ENCODE measurements around the gene BDKRB2. TPM values are rescaled to one million over a fixed set of nuclear protein-coding genes. Genes with fewer than 3 reads are reported as not detected.

Gene BDKRB2
- total and polyA plus RNA-seq, 2 of the 8 experiments (the other 6 are each of a cell fraction or from before 2014, with no cell fraction given), result 0.13 to 0.21 TPM

DNA sequence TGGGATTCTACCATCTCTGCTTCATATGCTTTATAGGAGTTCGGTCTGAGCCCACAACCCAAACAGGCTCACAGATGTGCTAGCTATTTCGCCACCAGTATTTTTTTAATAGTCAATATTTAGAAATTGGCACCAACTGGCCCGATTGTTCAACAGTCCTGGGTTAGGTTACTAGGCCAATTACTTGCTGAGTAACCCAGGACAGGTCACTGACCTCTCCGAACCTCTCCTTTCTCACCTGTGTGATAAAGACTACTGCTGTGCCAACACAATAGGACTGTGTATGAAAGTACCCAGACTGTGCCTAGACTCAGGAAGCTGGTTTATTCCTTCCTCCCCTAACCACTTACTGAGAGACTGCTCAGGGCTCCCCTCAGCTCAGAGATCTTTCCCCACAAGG lies 8.3 kb downstream of the BDKRB2 start (continued):
- no peak for TF ChIP-seq SRF (IDR thresholded peaks at IDR 0.05; ENCODE audit: low read depth, low read length)
- TF ChIP-seq, protein P1, sequence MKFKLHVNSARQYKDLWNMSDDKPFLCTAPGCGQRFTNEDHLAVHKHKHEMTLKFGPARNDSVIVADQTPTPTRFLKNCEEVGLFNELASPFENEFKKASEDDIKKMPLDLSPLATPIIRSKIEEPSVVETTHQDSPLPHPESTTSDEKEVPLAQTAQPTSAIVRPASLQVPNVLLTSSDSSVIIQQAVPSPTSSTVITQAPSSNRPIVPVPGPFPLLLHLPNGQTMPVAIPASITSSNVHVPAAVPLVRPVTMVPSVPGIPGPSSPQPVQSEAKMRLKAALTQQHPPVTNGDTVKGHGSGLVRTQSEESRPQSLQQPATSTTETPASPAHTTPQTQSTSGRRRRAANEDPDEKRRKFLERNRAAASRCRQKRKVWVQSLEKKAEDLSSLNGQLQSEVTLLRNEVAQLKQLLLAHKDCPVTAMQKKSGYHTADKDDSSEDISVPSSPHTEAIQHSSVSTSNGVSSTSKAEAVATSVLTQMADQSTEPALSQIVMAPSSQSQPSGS (IDR thresholded peaks at IDR 0.05; ENCODE audit: low read length), result no peak
- no peak for TF ChIP-seq JUND (IDR thresholded peaks at IDR 0.05; ENCODE audit: low read length)
- no peak for TF ChIP-seq CEBPB (IDR thresholded peaks at IDR 0.05; ENCODE audit: low read depth, low read length)
- no peak for TF ChIP-seq POLR2AphosphoS5 (IDR thresholded peaks at IDR 0.05; ENCODE audit: low read depth, low read length)
- TF ChIP-seq, protein P2, sequence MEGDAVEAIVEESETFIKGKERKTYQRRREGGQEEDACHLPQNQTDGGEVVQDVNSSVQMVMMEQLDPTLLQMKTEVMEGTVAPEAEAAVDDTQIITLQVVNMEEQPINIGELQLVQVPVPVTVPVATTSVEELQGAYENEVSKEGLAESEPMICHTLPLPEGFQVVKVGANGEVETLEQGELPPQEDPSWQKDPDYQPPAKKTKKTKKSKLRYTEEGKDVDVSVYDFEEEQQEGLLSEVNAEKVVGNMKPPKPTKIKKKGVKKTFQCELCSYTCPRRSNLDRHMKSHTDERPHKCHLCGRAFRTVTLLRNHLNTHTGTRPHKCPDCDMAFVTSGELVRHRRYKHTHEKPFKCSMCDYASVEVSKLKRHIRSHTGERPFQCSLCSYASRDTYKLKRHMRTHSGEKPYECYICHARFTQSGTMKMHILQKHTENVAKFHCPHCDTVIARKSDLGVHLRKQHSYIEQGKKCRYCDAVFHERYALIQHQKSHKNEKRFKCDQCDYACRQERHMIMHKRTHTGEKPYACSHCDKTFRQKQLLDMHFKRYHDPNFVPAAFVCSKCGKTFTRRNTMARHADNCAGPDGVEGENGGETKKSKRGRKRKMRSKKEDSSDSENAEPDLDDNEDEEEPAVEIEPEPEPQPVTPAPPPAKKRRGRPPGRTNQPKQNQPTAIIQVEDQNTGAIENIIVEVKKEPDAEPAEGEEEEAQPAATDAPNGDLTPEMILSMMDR (IDR thresholded peaks at IDR 0.05; ENCODE audit: control extremely low read depth in 1 of 3, insufficient read depth in 1 of 3, low read depth in 1 of 3, low read length in 3 of 3), result no peak

Data from H1 (cell line).